Muscle layer of colon (tissue), 2 donors: Measurements from ENCODE around the gene RARB.

Source experiments
- H3K27ac ChIP-seq: one replicate; pipeline ENCODE4 v1.7.0; 2013; ENCODE audit warnings: low read depth, mild to moderate bottlenecking, low read length, moderate library complexity
- H3K27me3 ChIP-seq, 2 donors: one replicate each; pipeline ENCODE4 v1.7.0; 2013; ENCODE audit warnings: low read length in 2 of 2, mild to moderate bottlenecking in 2 of 2; ENCODE audit not compliant: insufficient read depth in 2 of 2, control insufficient read depth in 1 of 2
- H3K36me3 ChIP-seq: one replicate; pipeline ENCODE4 v1.7.0; 2013; ENCODE audit warnings: mild to moderate bottlenecking, low read length; ENCODE audit not compliant: insufficient read depth
- H3K4me1 ChIP-seq: one replicate; pipeline ENCODE4 v1.7.0; 2013; ENCODE audit warnings: mild to moderate bottlenecking, low read length; ENCODE audit not compliant: insufficient read depth
- H3K4me3 ChIP-seq, 2 donors: one replicate each; pipeline ENCODE4 v1.7.0; 2013; ENCODE audit warnings: low read length in 2 of 2, low read depth in 1 of 2, mild to moderate bottlenecking in 1 of 2, moderate library complexity in 1 of 2
- H3K9ac ChIP-seq: one replicate; pipeline ENCODE4 v1.7.0; 2013; ENCODE audit warnings: low read length
- H3K9me3 ChIP-seq: one replicate; pipeline ENCODE4 v1.7.0; 2013; ENCODE audit warnings: mild to moderate bottlenecking, low read length
- donor health status: abdominal sarcoma.
- donor health status: Adenocarcinoma of cecum.

The RARB gene

DNA sequence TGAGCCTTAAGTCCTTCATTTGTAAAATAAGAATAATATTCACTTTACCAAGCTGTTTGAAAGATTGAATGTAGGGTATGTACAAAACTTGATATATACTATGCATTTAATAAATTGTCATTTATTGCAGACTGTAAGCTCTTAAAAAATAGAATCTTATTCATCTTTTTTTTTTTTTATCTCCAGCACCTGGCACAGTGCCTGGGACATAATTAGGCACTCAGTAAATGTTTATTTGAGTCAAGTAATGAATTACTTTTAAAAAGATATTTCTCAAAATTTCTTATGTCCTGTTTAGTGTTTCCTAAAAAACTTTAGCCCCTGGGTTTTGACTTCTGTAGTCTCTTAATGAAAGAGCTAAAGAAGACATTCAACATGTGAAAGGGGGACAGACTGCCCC is 164.9 kb downstream of the RARB start:
- H3K4me3 ChIP-seq: no peak overlapping the region
- no peaks in the 10 kb centered on the region for H3K9me3 ChIP-seq
- H3K27me3 ChIP-seq: no peaks in the 10 kb centered on the region
- H3K4me1 ChIP-seq: peaks cover 16% of the 10 kb centered on the region
- H3K36me3 ChIP-seq: no peaks in the 10 kb centered on the region
- no peak overlapping the region for H3K9ac ChIP-seq
- H3K27ac ChIP-seq: no peak overlapping the region

- no peak overlapping the region for H3K27ac ChIP-seq
- peaks cover 16% of the 10 kb centered on the region for H3K4me1 ChIP-seq
- no peaks in the 10 kb centered on the region for H3K27me3 ChIP-seq
Observed at GRCh38 chr3:25594007-25594502, 166.0 kb downstream of the RARB start.

DNA sequence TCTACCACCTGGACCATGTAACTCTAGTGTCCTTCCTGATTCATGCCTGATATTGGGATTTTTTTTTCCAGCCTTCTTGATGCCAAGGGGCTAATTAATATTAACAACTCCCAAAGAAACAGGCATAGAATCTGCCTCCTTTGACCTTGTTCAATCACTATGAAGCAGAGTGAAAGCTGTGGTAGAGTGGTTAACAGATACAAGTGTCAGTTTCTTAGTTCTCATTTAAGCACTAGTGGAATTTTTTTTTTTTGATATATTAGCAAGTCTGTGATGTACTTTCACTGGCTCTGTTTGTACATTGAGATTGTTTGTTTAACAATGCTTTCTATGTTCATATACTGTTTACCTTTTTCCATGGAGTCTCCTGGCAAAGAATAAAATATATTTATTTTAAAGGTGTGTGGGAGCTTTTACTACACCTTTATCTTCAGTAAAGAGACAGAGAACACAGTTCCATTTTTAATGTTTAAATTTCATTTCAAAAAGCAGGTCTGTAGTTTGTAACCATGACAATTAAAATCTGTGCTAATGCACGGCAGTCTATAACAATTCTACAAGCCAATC is 169.6 kb downstream of the RARB start:
- H3K4me1 ChIP-seq: peaks cover 13% of the 10 kb centered on the region
- no peaks in the 10 kb centered on the region for H3K9me3 ChIP-seq
- peaks cover 20% of the 10 kb centered on the region for H3K36me3 ChIP-seq
- H3K27ac ChIP-seq: no peak overlapping the region
- no peak overlapping the region for H3K9ac ChIP-seq
- no peak overlapping the region for H3K4me3 ChIP-seq
- H3K27me3 ChIP-seq: no peaks in the 10 kb centered on the region

More at GRCh38 chr3:25594007-25594502, 166.0 kb downstream of the RARB start:
- no peaks in the 10 kb centered on the region for H3K9me3 ChIP-seq
- no peak overlapping the region for H3K4me3 ChIP-seq
- H3K9ac ChIP-seq: no peak overlapping the region
- H3K36me3 ChIP-seq: peaks cover 6% of the 10 kb centered on the region

- no peaks in the 10 kb centered on the region for H3K9me3 ChIP-seq
- no peak overlapping the region for H3K27ac ChIP-seq
- no peaks in the 10 kb centered on the region for H3K4me1 ChIP-seq
- H3K4me3 ChIP-seq: no peak overlapping the region
- peaks cover 35% of the 10 kb centered on the region for H3K36me3 ChIP-seq
- H3K27me3 ChIP-seq: no peaks in the 10 kb centered on the region
- H3K9ac ChIP-seq: no peak overlapping the region
Observed at GRCh38 chr3:25603703-25604102, 175.6 kb downstream of the RARB start.

DNA sequence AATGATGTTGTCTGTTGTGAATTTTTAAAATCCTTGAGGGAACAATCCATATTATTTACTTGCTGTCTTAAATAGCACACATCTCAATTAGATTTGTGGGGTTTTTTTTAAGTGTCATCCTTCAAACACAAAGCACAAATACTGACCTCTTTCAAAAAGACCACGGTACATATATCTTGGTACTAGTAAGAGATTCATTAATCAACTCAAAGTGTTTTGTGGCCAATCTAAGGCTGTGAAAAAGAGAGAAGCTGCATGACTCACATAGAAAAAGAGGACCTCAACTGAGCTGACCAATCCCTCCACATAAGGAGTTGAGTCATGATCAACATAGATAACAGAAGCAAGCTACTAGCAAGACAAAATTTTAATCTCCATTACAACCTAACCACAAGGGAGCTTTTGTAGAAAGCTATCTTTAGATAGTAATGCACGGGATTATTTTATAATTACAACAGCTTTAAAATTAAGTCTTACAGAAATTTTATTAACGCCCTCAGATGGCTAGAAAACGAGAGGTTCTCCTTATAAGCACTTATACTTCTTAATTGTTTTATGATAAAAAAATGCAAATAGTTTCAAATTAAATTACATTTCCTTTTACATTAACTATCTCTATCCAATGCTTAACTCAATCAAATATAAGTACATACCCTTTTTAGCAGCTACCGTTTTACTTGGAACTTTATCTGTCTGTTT is 176.2 kb downstream of the RARB start:
- Histone ChIP-seq H3K36me3 (peaks cover 35% of the 10 kb centered on the region), H3K27me3 (no peaks in the 10 kb centered on the region), H3K27ac (no peak overlapping the region), H3K9me3 (no peaks in the 10 kb centered on the region), H3K9ac (no peak overlapping the region), H3K4me1 (no peaks in the 10 kb centered on the region), H3K4me3 (no peak overlapping the region)

DNA sequence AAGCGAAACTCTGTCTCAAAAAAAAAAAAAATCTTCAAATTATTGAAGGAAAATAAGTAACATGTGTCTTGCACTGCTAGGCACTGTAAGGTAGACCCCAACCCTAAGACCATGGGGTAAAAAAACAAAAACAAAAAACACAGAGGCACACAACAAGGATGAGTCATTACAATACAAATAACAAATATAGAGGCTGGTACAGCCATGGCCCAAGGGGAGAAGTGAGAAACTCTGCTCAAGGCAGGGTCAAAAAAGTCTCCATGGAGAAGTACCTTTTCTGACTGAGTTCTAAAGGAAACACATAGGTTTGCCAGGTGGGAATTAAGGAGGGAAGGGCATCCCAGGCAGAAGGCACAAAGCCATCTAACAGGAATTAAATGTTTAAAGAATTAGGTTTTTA is 182.1 kb downstream of the RARB start:
- no peak overlapping the region for H3K4me3 ChIP-seq
- H3K27ac ChIP-seq: no peak overlapping the region
- no peak overlapping the region for H3K9ac ChIP-seq
- H3K27me3 ChIP-seq: no peaks in the 10 kb centered on the region
- no peaks in the 10 kb centered on the region for H3K9me3 ChIP-seq
- no peaks in the 10 kb centered on the region for H3K4me1 ChIP-seq
- H3K36me3 ChIP-seq: peaks cover 46% of the 10 kb centered on the region

- no peaks in the 10 kb centered on the region for H3K4me1 ChIP-seq
- no peak overlapping the region for H3K27ac ChIP-seq
- H3K27me3 ChIP-seq: no peaks in the 10 kb centered on the region
- no peaks in the 10 kb centered on the region for H3K9me3 ChIP-seq
- no peak overlapping the region for H3K9ac ChIP-seq
- H3K4me3 ChIP-seq: no peak overlapping the region
- peaks cover 46% of the 10 kb centered on the region for H3K36me3 ChIP-seq
Observed at GRCh38 chr3:25610779-25611178, 182.7 kb downstream of the RARB start.

DNA sequence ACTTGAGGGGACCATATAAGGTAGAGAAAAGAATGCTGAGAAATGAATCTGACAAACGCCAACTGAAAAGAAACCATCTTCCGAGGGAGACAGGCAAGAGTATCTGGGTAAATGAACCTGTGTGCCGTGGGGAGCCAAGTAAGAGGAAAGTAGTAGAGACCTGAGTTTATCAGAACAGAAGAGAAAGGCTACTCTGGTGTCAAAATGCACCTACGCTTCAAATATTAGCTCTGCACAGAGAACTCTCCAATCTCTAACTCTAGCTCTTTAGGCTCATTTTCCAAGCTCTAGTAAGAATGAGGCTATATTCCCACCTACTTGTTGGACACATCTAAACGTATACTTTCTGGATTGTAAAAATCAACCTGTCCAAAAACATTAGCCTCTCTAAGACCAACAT is 183.1 kb downstream of the RARB start:
- Histone ChIP-seq H3K4me3 (no peak overlapping the region), H3K27ac (no peak overlapping the region), H3K9ac (no peak overlapping the region), H3K27me3 (no peaks in the 10 kb centered on the region), H3K9me3 (no peaks in the 10 kb centered on the region), H3K36me3 (peaks cover 46% of the 10 kb centered on the region), H3K4me1 (no peaks in the 10 kb centered on the region)

- no peak overlapping the region for H3K9ac ChIP-seq
- peaks cover 42% of the 10 kb centered on the region for H3K36me3 ChIP-seq
- no peak overlapping the region for H3K27ac ChIP-seq
- H3K27me3 ChIP-seq: no peaks in the 10 kb centered on the region
- H3K4me1 ChIP-seq: no peaks in the 10 kb centered on the region
- H3K4me3 ChIP-seq: no peak overlapping the region
- H3K9me3 ChIP-seq: no peaks in the 10 kb centered on the region
Observed at GRCh38 chr3:25618028-25618427, 190.0 kb downstream of the RARB start.

DNA sequence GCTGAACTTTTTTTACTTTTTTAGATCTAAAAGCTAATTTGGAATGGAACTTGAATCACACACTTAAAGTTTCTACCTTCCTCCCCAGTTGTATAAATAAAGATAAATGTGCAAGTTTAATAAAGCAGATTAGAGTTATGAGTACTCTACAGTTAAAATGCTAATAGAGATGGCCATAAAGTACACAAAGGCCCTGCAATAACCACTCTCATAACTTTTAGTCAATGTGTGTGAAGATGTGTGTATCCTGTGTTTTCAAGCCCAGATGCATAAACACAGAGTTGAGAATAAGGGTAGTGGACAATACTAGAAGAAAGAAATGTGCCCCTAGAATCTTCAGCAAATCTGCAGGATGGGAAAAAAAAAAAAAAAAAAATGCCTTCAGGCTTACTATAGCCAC is 191.3 kb downstream of the RARB start:
- Histone ChIP-seq H3K4me1 (no peaks in the 10 kb centered on the region), H3K9me3 (no peaks in the 10 kb centered on the region), H3K9ac (no peak overlapping the region), H3K27ac (no peak overlapping the region), H3K36me3 (peaks cover 48% of the 10 kb centered on the region), H3K4me3 (no peak overlapping the region), H3K27me3 (no peaks in the 10 kb centered on the region)

GRCh38 chr3:25620493-25620892 is 192.4 kb downstream of the RARB start:
- Histone ChIP-seq H3K4me1 (no peaks in the 10 kb centered on the region), H3K27me3 (no peaks in the 10 kb centered on the region), H3K4me3 (no peak overlapping the region), H3K27ac (no peak overlapping the region), H3K9ac (no peak overlapping the region), H3K9me3 (no peaks in the 10 kb centered on the region), H3K36me3 (peaks cover 59% of the 10 kb centered on the region)

GRCh38 chr3:25621087-25621486 is 193.0 kb downstream of the RARB start:
- no peak overlapping the region for H3K27ac ChIP-seq
- H3K4me3 ChIP-seq: no peak overlapping the region
- no peaks in the 10 kb centered on the region for H3K4me1 ChIP-seq
- H3K27me3 ChIP-seq: no peaks in the 10 kb centered on the region
- no peaks in the 10 kb centered on the region for H3K9me3 ChIP-seq
- H3K9ac ChIP-seq: no peak overlapping the region
- H3K36me3 ChIP-seq: peaks cover 63% of the 10 kb centered on the region
